AG10803 (cell line): Measurements from ENCODE around the gene CCDC85B.

Source experiments
- DNase-seq: peaks from one replicate; pipeline ENCODE4 v3.0.0; 2010; ENCODE audit warnings: low read depth
- H3K4me3 ChIP-seq: 2 replicates; pipeline ENCODE4 v1.5.1; 2011; ENCODE audit warnings: mild to moderate bottlenecking, low read length, control low read depth
- TF ChIP-seq, protein P1 (sequence below): conservative IDR thresholded peaks from 2 replicates; pipeline ENCODE4 v1.5.1; 2011; ENCODE audit warnings: mild to moderate bottlenecking, low read length, control low read depth, inconsistent platforms

Gene CCDC85B

GRCh38 chr11:65911682-65912568, 21.5 kb downstream of the CCDC85B start:
- peak; percentile 89 for DNase-seq
- TF ChIP-seq, protein P1, sequence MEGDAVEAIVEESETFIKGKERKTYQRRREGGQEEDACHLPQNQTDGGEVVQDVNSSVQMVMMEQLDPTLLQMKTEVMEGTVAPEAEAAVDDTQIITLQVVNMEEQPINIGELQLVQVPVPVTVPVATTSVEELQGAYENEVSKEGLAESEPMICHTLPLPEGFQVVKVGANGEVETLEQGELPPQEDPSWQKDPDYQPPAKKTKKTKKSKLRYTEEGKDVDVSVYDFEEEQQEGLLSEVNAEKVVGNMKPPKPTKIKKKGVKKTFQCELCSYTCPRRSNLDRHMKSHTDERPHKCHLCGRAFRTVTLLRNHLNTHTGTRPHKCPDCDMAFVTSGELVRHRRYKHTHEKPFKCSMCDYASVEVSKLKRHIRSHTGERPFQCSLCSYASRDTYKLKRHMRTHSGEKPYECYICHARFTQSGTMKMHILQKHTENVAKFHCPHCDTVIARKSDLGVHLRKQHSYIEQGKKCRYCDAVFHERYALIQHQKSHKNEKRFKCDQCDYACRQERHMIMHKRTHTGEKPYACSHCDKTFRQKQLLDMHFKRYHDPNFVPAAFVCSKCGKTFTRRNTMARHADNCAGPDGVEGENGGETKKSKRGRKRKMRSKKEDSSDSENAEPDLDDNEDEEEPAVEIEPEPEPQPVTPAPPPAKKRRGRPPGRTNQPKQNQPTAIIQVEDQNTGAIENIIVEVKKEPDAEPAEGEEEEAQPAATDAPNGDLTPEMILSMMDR, result peak; percentile 54
- no peak overlapping the region for H3K4me3 ChIP-seq

GRCh38 chr11:65912845-65913244, 22.4 kb downstream of the CCDC85B start:
- peak; percentile 68 for DNase-seq
- TF ChIP-seq, protein P1, result no peak
- H3K4me3 ChIP-seq, result no peak overlapping the region

DNA sequence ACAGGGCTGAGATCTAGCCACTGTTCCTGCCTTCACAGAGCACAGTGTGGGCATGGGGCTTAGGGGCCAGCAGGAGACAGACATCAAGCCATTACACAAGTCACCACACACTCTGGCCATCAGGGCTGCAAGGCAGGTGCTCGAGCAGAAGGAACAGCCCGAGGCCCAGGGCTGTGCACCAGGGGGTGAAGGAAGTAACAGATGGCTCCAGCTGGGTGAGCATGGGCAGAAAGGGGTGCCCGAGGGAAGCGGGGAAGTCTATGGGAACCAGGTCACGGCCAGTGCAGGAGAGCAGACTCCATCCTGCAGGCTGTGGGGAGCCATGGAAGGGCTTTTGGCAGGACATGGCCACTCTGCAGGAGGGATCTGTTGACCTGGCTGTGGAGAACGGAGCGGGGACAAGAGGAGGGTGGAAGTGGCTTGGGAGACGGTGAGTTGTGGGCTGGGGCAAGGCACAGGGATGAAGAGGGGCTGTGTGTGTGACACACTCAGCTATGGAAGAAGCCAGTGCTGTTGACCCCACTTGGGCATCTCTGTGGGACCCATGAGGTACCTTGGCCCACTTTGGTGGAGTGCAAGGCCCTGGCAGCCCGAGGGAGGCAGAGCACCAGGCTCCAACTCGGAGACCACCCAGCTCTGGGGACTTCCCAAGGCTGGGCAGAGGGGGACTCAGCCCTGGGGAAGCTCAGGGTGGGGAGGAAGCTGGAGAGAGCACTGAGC, 24.8 kb downstream of the CCDC85B start:
- no peak for DNase-seq
- peak overlapping the region; percentile 36 for H3K4me3 ChIP-seq
- TF ChIP-seq, protein P1, result no peak

DNA sequence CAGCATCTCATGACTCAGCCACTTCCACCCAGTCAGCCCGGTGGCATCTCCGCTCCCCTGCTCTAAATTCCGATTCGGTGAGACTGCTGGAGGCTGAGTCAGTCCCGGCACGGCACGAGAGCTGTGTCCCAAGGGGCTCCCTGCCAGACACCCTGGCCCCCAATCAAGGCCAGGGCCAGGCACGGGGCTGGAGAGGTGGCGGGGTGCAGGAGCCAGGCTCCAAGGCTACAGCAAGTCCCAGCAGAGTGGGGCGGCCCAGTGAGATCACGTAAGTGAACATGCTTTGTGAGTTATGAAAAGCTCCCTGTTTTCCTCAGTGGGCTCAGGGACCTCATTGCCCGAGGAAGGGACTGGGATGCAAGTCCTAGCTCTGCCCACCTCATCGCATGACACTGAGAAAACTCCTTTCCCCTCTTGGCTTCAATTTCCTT, 25.4 kb downstream of the CCDC85B start:
- TF ChIP-seq, protein P1, result no peak
- peak; percentile 98 for DNase-seq
- peak overlapping the region; percentile 93 for H3K4me3 ChIP-seq

GRCh38 chr11:65916391-65916790, 25.9 kb downstream of the CCDC85B start:
- no peak for DNase-seq
- TF ChIP-seq, protein P1, result no peak
- H3K4me3 ChIP-seq, result peak overlapping the region; percentile 93

DNA sequence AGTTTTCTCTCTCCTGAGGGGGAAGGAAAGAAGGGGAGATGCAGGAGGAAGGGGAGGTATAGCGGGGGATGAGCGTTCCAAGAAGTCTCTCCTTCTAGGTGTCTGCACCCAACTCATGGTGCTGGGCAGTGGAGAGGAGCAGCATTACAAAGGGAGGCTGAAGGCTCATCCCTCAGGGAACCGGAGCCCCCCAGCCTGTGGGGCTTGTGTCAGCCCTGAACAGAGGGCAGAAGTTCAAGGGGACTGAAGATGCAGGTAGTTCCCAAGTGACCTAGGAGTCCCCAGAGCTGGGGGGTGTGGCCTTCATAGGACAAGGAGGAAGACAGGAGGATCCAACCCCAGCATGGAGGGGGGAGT, 26.6 kb downstream of the CCDC85B start:
- DNase-seq, result no peak
- peak overlapping the region; percentile 93 for H3K4me3 ChIP-seq
- TF ChIP-seq, protein P1, result no peak
